HCT116 (cell line): ENCODE data around the gene FZR1. TPM values are rescaled to one million over a fixed set of nuclear protein-coding genes. Genes with fewer than 3 reads are reported as not detected.

Source experiments
- ATAC-seq: fragments of 200-7000 bp; cut with Tn5 transposase; 2 replicates; pipeline ENCODE4 v1.9.1; 2020; ENCODE audit warnings: mild to moderate bottlenecking, moderate library complexity
- BruUV-seq: library from RNA; stranded (reverse); fragments of 400-500 nt; replicated peaks from 2 replicates; lab custom pipeline; 2021; lab: Mats Ljungman, UMichigan
- CTCF ChIA-PET: fragments of 300-600 bp; sonication (Branson Sonifier 250); formaldehyde crosslinking; loops from one replicate; lab custom pipeline; 2021; ENCODE audit warnings: antibody characterized with exemption; lab: Charles Lee
- POLR2A ChIA-PET: fragments of 300-600, 350-600 bp; sonication (Branson Sonifier 250); formaldehyde crosslinking; loops from one replicate; lab custom pipeline; 2021; ENCODE audit warnings: antibody characterized with exemption; lab: Charles Lee
- RAD21 ChIA-PET, 2 experiments: fragments of 300-600 bp; sonication (Branson Sonifier 250); formaldehyde crosslinking; loops; one replicate each; lab custom pipeline; 2023; ENCODE audit warnings: low total read pairs in 2 of 2; ENCODE audit not compliant: uncharacterized antibody in 2 of 2, unreplicated experiment in 2 of 2, low non-redundant PET in 1 of 2; lab: Charles Lee
- DNase-seq: peaks from one replicate; pipeline ENCODE4 v3.0.0-alpha.2; 2010; ENCODE audit warnings: low read depth, low spot score
- H2AFZ ChIP-seq: fragments of 200-600 bp; shearing (Covaris generic), sonication (generic); 2 replicates; pipeline ENCODE4 v1.6.1; 2017; ENCODE audit warnings: low read depth, mixed run types, mixed read lengths, antibody characterized with exemption, low read length; ENCODE audit not compliant: poor library complexity, severe bottlenecking
- H3K27ac ChIP-seq: 2 replicates; pipeline ENCODE4 v1.5.1; 2012; ENCODE audit warnings: low read depth, low read length
- H3K27me3 ChIP-seq: fragments of 200-600 bp; sonication (generic); 2 replicates; pipeline ENCODE4 v1.6.1; 2016; ENCODE audit warnings: mixed run types, low read length, mixed read lengths; ENCODE audit not compliant: insufficient read depth
- H3K36me3 ChIP-seq, 2 experiments: fragments of 200-500 bp in 1 of 2; fragments of 200-600 bp in 1 of 2; sonication (Bioruptor generic) in 1 of 2; sonication (generic) in 1 of 2; 2 replicates each; pipeline versions ENCODE4 v1.5.1 to v1.6.1; 2014 to 2016; ENCODE audit warnings: low read length in 2 of 2, inconsistent platforms in 1 of 2, mixed read lengths in 1 of 2, mixed run types in 1 of 2; ENCODE audit not compliant: insufficient read depth in 2 of 2, control insufficient read depth in 1 of 2
- H3K4me1 ChIP-seq, 2 experiments: fragments of 200-600 bp in 1 of 2; sonication (generic) in 1 of 2; 2 replicates each; pipeline versions ENCODE4 v1.5.1 to v1.6.1; 2012 to 2017; ENCODE audit warnings: low read length in 2 of 2, inconsistent platforms in 1 of 2, mild to moderate bottlenecking in 1 of 2, mixed read lengths in 1 of 2, mixed run types in 1 of 2, moderate library complexity in 1 of 2; ENCODE audit not compliant: insufficient read depth in 2 of 2, control insufficient read depth in 1 of 2
- H3K4me2 ChIP-seq: fragments of 200-600 bp; sonication (generic); 2 replicates; pipeline ENCODE4 v1.6.1; 2017; ENCODE audit warnings: mixed run types, low read length, mixed read lengths
- H3K4me3 ChIP-seq, 2 experiments: fragments of 200-600 bp in 1 of 2; sonication (generic) in 1 of 2; replicated peaks in 1 of 2; 2 replicates each; pipeline ENCODE4 v1.5.1; 2011 to 2016; ENCODE audit warnings: low read length in 2 of 2, control low read depth in 1 of 2, low read depth in 1 of 2, mild to moderate bottlenecking in 1 of 2, mixed read lengths in 1 of 2, mixed run types in 1 of 2
- H3K79me2 ChIP-seq: fragments of 200-600 bp; sonication (generic); 2 replicates; pipeline ENCODE4 v1.6.1; 2017; ENCODE audit warnings: mild to moderate bottlenecking, mixed run types, low read length, moderate library complexity, mixed read lengths; ENCODE audit not compliant: insufficient read depth
- H3K9ac ChIP-seq: fragments of 200-600 bp; sonication (generic); 2 replicates; pipeline ENCODE4 v1.6.1; 2016; ENCODE audit warnings: low read length, mixed read lengths
- H3K9me2 ChIP-seq: fragments of 200-600 bp; sonication (generic), shearing (Covaris generic); 2 replicates; pipeline ENCODE4 v1.6.1; 2017; ENCODE audit warnings: mixed run types, mild to moderate bottlenecking, moderate library complexity; ENCODE audit not compliant: insufficient read depth
- H3K9me3 ChIP-seq, 2 experiments: fragments of 200-500 bp in 1 of 2; fragments of 200-600 bp in 1 of 2; sonication (Bioruptor generic) in 1 of 2; sonication (generic) in 1 of 2; 2 replicates each; pipeline ENCODE4 v1.6.1; 2014 to 2017; ENCODE audit warnings: low read length in 2 of 2, mixed read lengths in 2 of 2, inconsistent platforms in 1 of 2, low read depth in 1 of 2, mild to moderate bottlenecking in 1 of 2, mixed run types in 1 of 2, moderate library complexity in 1 of 2; ENCODE audit not compliant: control insufficient read depth in 1 of 2, insufficient read depth in 1 of 2
- H4K20me1 ChIP-seq: fragments of 200-600 bp; sonication (generic), shearing (Covaris generic); 2 replicates; pipeline ENCODE4 v1.6.1; 2017; ENCODE audit warnings: mixed run types, mild to moderate bottlenecking, moderate library complexity; ENCODE audit not compliant: insufficient read depth
- CBX3 ChIP-seq: IDR thresholded peaks from 2 replicates; pipeline ENCODE4 v1.6.1; 2012; ENCODE audit warnings: low read depth
- CEBPB ChIP-seq: IDR thresholded peaks from 2 replicates; pipeline ENCODE4 v1.6.1; 2012; ENCODE audit warnings: low read depth
- EGR1 ChIP-seq: IDR thresholded peaks from 2 replicates; pipeline ENCODE4 v1.6.1; 2012; ENCODE audit warnings: low read depth
- ELF1 ChIP-seq: IDR thresholded peaks from 2 replicates; pipeline ENCODE4 v1.6.1; 2012; ENCODE audit warnings: low read depth, borderline replicate concordance
- EZH2 ChIP-seq: fragments of 200-600 bp; sonication (generic); IDR thresholded peaks from 2 replicates; pipeline ENCODE4 v1.6.1; 2017; ENCODE audit warnings: antibody characterized with exemption, mixed run types
- JUND ChIP-seq: IDR thresholded peaks from 2 replicates; pipeline ENCODE4 v1.6.1; 2012
- POLR2A ChIP-seq: IDR thresholded peaks from 2 replicates; pipeline ENCODE4 v1.7.0; 2011; ENCODE audit warnings: borderline replicate concordance; ENCODE audit not compliant: insufficient read depth, insufficient read length; ENCODE audit errors: extremely low read depth
- POLR2AphosphoS5 ChIP-seq: IDR thresholded peaks from 2 replicates; pipeline ENCODE4 v1.6.1; 2011; ENCODE audit warnings: mild to moderate bottlenecking, low read depth, low read length, moderate library complexity
- SIN3A ChIP-seq: IDR thresholded peaks from 2 replicates; pipeline ENCODE4 v1.6.1; 2012; ENCODE audit warnings: low read depth
- SRF ChIP-seq: IDR thresholded peaks from 2 replicates; pipeline ENCODE4 v1.6.1; 2012; ENCODE audit warnings: low read depth
- TCF7L2 ChIP-seq: IDR thresholded peaks from 2 replicates; pipeline ENCODE4 v1.7.0; 2011; ENCODE audit warnings: borderline replicate concordance, inconsistent platforms; ENCODE audit not compliant: insufficient read depth, insufficient read length; ENCODE audit errors: extremely low read depth
- ZFX ChIP-seq: fragments of 450-650 bp; IDR thresholded peaks from 2 replicates; pipeline ENCODE4 v1.6.1; 2017
- ZNF274 ChIP-seq: fragments of 200-500 bp; sonication (Bioruptor generic); IDR thresholded peaks from 2 replicates; pipeline ENCODE4 v1.6.1; 2014; ENCODE audit warnings: mild to moderate bottlenecking, low read depth, low read length, inconsistent platforms
- intact Hi-C: fragments of 100-400 bp; cut with micrococcal nuclease; formaldehyde crosslinking; loops from 2 replicates; pipeline ENCODE4 v1.10.0; 2022
- total RNA-seq: library from RNA; stranded (reverse); gene quantifications from one replicate; pipeline ENCODE4 v1.2.1, GENCODE V29; 2021; ENCODE audit not compliant: unreplicated experiment
- TF ChIP-seq, protein P1 (sequence below): IDR thresholded peaks from 2 replicates; pipeline ENCODE4 v1.6.1; 2012; ENCODE audit warnings: low read depth
- TF ChIP-seq, protein P2 (sequence below), 3 experiments: fragments of 200-600 bp in 1 of 3; sonication (generic) in 1 of 3; IDR thresholded peaks in 2 of 3; conservative IDR thresholded peaks in 1 of 3; 2 replicates each; pipeline ENCODE4 v1.5.1; 2012 to 2017; ENCODE audit warnings: low read depth in 2 of 3, low read length in 2 of 3, antibody characterized with exemption in 1 of 3, borderline replicate concordance in 1 of 3, control low read depth in 1 of 3, mild to moderate bottlenecking in 1 of 3, mixed read lengths in 1 of 3, mixed run types in 1 of 3, moderate library complexity in 1 of 3; ENCODE audit not compliant: insufficient read depth in 1 of 3

FZR1 gene
- total RNA-seq, 1 experiment from 2014 or later, result 60.3 TPM

DNA sequence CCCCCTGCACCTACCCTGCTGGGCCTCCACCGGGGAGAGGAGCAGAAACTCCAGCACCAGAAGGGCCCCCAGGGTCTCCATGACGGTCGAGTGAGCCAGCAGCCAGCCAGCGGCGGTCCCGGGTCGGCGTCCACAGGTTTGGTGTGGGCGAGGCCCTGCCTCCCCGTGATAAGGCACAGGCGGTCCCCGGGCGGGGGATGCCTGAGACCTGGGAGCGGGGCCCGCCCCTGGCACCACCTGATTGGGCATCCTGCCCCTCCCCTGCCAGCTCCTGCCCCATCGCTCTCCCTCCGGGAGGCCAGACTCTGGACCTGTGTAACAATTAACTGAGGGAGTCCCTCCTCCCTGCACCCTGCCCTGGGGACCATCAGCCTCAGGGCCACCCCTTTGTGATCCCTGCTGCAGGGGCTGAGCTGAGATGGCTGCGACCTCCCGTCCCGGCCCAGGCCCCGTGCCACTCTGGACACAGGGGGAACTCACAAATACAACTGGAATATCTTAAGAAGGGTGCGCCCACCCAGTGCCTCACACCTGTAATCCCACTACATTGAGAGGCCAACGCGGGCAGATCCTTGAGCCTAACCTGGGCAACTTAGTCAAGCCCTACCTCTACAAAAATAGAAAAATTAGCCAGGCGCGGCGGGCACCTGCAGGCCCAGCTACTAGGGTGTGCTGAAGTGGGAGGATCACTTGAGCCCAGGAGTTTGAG lies 25.6 kb upstream of the FZR1 start, which contains the start of gene SMIM24:
Gene SMIM24 (minus strand): TSS at position 143 of the 709 bp plus-strand sequence. CDS start 62 bp downstream, at position 81.
- H4K20me1 ChIP-seq, result no peaks in the 10 kb centered on the region
- H3K4me1 ChIP-seq, result peaks cover 0 to 7% of the 10 kb centered on the region in 2 experiments; a peak in 2 of 4 replicates
- H3K27ac ChIP-seq, result no peak within 1 kb of the TSS
- intact Hi-C loops, result no loop called here
- H2AFZ ChIP-seq, result no peak within 1 kb of the TSS
- ChIA-PET RAD21 (no interaction called here), CTCF (no interaction called here), POLR2A (no interaction called here)
- no peaks in the 10 kb centered on the region for H3K9me3 ChIP-seq
- no peaks in the 10 kb centered on the region for H3K36me3 ChIP-seq
- ATAC-seq (no peak), DNase-seq (no peak)
- TF ChIP-seq TCF7L2 (no peak), ZNF274 (no peak), CBX3 (no peak), EGR1 (no peak), EZH2 (no peak), JUND (no peak), SRF (no peak), ZFX (no peak), SIN3A (no peak), ELF1 (no peak), CEBPB (no peak), POLR2AphosphoS5 (no peak), POLR2A (no peak)
- TF ChIP-seq, protein P1, sequence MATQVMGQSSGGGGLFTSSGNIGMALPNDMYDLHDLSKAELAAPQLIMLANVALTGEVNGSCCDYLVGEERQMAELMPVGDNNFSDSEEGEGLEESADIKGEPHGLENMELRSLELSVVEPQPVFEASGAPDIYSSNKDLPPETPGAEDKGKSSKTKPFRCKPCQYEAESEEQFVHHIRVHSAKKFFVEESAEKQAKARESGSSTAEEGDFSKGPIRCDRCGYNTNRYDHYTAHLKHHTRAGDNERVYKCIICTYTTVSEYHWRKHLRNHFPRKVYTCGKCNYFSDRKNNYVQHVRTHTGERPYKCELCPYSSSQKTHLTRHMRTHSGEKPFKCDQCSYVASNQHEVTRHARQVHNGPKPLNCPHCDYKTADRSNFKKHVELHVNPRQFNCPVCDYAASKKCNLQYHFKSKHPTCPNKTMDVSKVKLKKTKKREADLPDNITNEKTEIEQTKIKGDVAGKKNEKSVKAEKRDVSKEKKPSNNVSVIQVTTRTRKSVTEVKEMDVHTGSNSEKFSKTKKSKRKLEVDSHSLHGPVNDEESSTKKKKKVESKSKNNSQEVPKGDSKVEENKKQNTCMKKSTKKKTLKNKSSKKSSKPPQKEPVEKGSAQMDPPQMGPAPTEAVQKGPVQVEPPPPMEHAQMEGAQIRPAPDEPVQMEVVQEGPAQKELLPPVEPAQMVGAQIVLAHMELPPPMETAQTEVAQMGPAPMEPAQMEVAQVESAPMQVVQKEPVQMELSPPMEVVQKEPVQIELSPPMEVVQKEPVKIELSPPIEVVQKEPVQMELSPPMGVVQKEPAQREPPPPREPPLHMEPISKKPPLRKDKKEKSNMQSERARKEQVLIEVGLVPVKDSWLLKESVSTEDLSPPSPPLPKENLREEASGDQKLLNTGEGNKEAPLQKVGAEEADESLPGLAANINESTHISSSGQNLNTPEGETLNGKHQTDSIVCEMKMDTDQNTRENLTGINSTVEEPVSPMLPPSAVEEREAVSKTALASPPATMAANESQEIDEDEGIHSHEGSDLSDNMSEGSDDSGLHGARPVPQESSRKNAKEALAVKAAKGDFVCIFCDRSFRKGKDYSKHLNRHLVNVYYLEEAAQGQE, result no peak
- TF ChIP-seq, protein P2, sequence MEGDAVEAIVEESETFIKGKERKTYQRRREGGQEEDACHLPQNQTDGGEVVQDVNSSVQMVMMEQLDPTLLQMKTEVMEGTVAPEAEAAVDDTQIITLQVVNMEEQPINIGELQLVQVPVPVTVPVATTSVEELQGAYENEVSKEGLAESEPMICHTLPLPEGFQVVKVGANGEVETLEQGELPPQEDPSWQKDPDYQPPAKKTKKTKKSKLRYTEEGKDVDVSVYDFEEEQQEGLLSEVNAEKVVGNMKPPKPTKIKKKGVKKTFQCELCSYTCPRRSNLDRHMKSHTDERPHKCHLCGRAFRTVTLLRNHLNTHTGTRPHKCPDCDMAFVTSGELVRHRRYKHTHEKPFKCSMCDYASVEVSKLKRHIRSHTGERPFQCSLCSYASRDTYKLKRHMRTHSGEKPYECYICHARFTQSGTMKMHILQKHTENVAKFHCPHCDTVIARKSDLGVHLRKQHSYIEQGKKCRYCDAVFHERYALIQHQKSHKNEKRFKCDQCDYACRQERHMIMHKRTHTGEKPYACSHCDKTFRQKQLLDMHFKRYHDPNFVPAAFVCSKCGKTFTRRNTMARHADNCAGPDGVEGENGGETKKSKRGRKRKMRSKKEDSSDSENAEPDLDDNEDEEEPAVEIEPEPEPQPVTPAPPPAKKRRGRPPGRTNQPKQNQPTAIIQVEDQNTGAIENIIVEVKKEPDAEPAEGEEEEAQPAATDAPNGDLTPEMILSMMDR (IDR thresholded peaks at IDR 0.05 in 2 of 3, conservative IDR thresholded peaks at IDR 0.05 in 1 of 3; ENCODE audit: borderline replicate concordance in 1 of 3, insufficient read depth in 1 of 3, low read depth in 2 of 3, low read length in 2 of 3), result no peak
- H3K4me2 ChIP-seq, result no peak within 1 kb of the TSS
- no peaks in the 10 kb centered on the region for H3K79me2 ChIP-seq
- BruUV-seq, result no TSS peak
- H3K9ac ChIP-seq, result no peak within 1 kb of the TSS
- H3K4me3 ChIP-seq, result no peak within 1 kb of the TSS
- no peaks in the 10 kb centered on the region for H3K9me2 ChIP-seq
- H3K27me3 ChIP-seq, result no peaks in the 10 kb centered on the region
